H1 (cell line): ENCODE measurements around the gene BBS7. TPM values are rescaled to one million over a fixed set of nuclear protein-coding genes. Genes with fewer than 3 reads are reported as not detected.

Experiments
- CTCF ChIA-PET: fragments of 300-600 bp; sonication (Branson Sonifier 250); formaldehyde crosslinking; loops from one replicate; lab custom pipeline; 2021; ENCODE audit not compliant: partially characterized antibody; lab: Charles Lee
- POLR2A ChIA-PET: fragments of 300-600 bp; sonication (Branson Sonifier 250); formaldehyde crosslinking; loops from one replicate; lab custom pipeline; 2021; ENCODE audit warnings: inconsistent platforms; ENCODE audit not compliant: partially characterized antibody; lab: Charles Lee
- DNase-seq, 2 experiments: peaks; one replicate each; pipeline versions ENCODE4 v3.0.0 to v3.0.0-alpha.2; 2010 to 2022; ENCODE audit warnings: low spot score in 2 of 2, low read depth in 1 of 2, mixed read lengths in 1 of 2
- FAIRE-seq: peaks from 2 replicates; lab custom pipeline; 2011; peaks lifted over from hg19 to GRCh38; lab: Jason Lieb, UNC
- H2AFZ ChIP-seq: 2 replicates; pipeline ENCODE4 v1.8.1; 2012; ENCODE audit warnings: low read length, inconsistent platforms
- H2AK5ac ChIP-seq: 2 replicates; pipeline ENCODE4 v1.6.1; 2013; ENCODE audit warnings: low read depth, low read length
- H2BK120ac ChIP-seq: replicated peaks from 2 replicates; pipeline ENCODE3; 2013; ENCODE audit warnings: low read depth, low read length, inconsistent platforms
- H2BK12ac ChIP-seq: 2 replicates; pipeline ENCODE4 v1.6.1; 2013; ENCODE audit warnings: low read depth, low read length
- H2BK15ac ChIP-seq: 2 replicates; pipeline ENCODE4 v1.6.1; 2013; ENCODE audit warnings: low read length
- H2BK20ac ChIP-seq: 2 replicates; pipeline ENCODE4 v1.6.1; 2013; ENCODE audit warnings: low read length
- H2BK5ac ChIP-seq: 2 replicates; pipeline ENCODE4 v1.6.1; 2013; ENCODE audit warnings: low read depth, low read length
- H3K14ac ChIP-seq: 2 replicates; pipeline ENCODE4 v1.6.1; 2013; ENCODE audit warnings: inconsistent platforms; ENCODE audit not compliant: insufficient read length
- H3K18ac ChIP-seq: 2 replicates; pipeline ENCODE4 v1.6.1; 2013; ENCODE audit warnings: low read length; ENCODE audit errors: extremely low read depth
- H3K23ac ChIP-seq: 2 replicates; pipeline ENCODE4 v1.6.1; 2013; ENCODE audit warnings: inconsistent platforms; ENCODE audit not compliant: insufficient read length
- H3K23me2 ChIP-seq: 2 replicates; pipeline ENCODE4 v1.6.1; 2013; ENCODE audit warnings: low read depth, low read length
- H3K27ac ChIP-seq: 2 replicates; pipeline ENCODE4 v1.6.1; 2011; ENCODE audit warnings: low read depth, low read length, inconsistent platforms
- H3K27me3 ChIP-seq, 4 experiments: replicated peaks in 1 of 4; 1 replicate in 1 of 4; 2 replicates in 3 of 4; pipeline versions ENCODE4 v1.6.1 to v1.8.1; 2011 to 2013; ENCODE audit warnings: low read length in 3 of 4, mild to moderate bottlenecking in 3 of 4, inconsistent platforms in 2 of 4, mixed read lengths in 2 of 4, moderate library complexity in 1 of 4; ENCODE audit not compliant: control insufficient read depth in 3 of 4, insufficient read depth in 3 of 4; ENCODE audit errors: extremely low read depth in 1 of 4
- H3K36me3 ChIP-seq, 4 experiments: 2 replicates each; pipeline versions ENCODE4 v1.6.1 to v1.8.1; 2011 to 2013; ENCODE audit warnings: mild to moderate bottlenecking in 4 of 4, low read length in 3 of 4, moderate library complexity in 2 of 4, control low read depth in 1 of 4, inconsistent platforms in 1 of 4; ENCODE audit not compliant: insufficient read depth in 4 of 4, control insufficient read depth in 2 of 4
- H3K4ac ChIP-seq: replicated peaks from 2 replicates; pipeline ENCODE3; 2013; ENCODE audit warnings: low read length, low read depth, mixed read lengths, inconsistent platforms; ENCODE audit not compliant: insufficient read length
- H3K4me1 ChIP-seq, 4 experiments: replicated peaks in 1 of 4; 1 replicate in 1 of 4; 2 replicates in 3 of 4; pipeline versions ENCODE4 v1.6.1 to v1.8.1; 2011 to 2013; ENCODE audit warnings: low read length in 3 of 4, inconsistent platforms in 2 of 4, mixed read lengths in 1 of 4; ENCODE audit not compliant: insufficient read depth in 4 of 4, control insufficient read depth in 3 of 4
- H3K4me2 ChIP-seq, 2 experiments: 2 replicates each; pipeline versions ENCODE4 v1.6.1 to v1.8.1; 2011 to 2013; ENCODE audit warnings: low read depth in 2 of 2, low read length in 2 of 2, control low read depth in 1 of 2, inconsistent platforms in 1 of 2, mild to moderate bottlenecking in 1 of 2; ENCODE audit not compliant: insufficient read depth in 1 of 2
- H3K4me3 ChIP-seq, 4 experiments: fragments of 200-600, 300-600 bp in 1 of 4; sonication (generic), shearing (Covaris generic), sonication (Bioruptor Twin) in 1 of 4; 2 replicates each; pipeline versions ENCODE4 v1.5.1 to v1.8.1; 2011 to 2016; ENCODE audit warnings: low read length in 4 of 4, low read depth in 3 of 4, control low read depth in 2 of 4, inconsistent platforms in 2 of 4, mild to moderate bottlenecking in 2 of 4, mixed read lengths in 1 of 4, moderate library complexity in 1 of 4; ENCODE audit not compliant: insufficient read depth in 2 of 4; ENCODE audit errors: extremely low read depth in 1 of 4
- H3K56ac ChIP-seq: replicated peaks from 2 replicates; pipeline ENCODE3; 2013; ENCODE audit warnings: low read depth, mild to moderate bottlenecking, mixed read lengths, low read length, inconsistent platforms; ENCODE audit not compliant: insufficient read length
- H3K79me1 ChIP-seq: 2 replicates; pipeline ENCODE4 v1.6.1; 2013; ENCODE audit warnings: low read depth, low read length, control low read depth
- H3K79me2 ChIP-seq, 2 experiments: 2 replicates each; pipeline versions ENCODE4 v1.6.1 to v1.8.1; 2012 to 2013; ENCODE audit warnings: low read length in 2 of 2, mild to moderate bottlenecking in 2 of 2, inconsistent platforms in 1 of 2; ENCODE audit not compliant: insufficient read depth in 2 of 2, control insufficient read depth in 1 of 2
- H3K9ac ChIP-seq, 4 experiments: replicated peaks in 1 of 4; 1 replicate in 1 of 4; 2 replicates in 3 of 4; pipeline versions ENCODE4 v1.6.1 to v1.8.1; 2011 to 2013; ENCODE audit warnings: low read depth in 3 of 4, low read length in 3 of 4, control low read depth in 2 of 4, mild to moderate bottlenecking in 2 of 4, moderate library complexity in 2 of 4, inconsistent platforms in 1 of 4; ENCODE audit errors: extremely low read depth in 1 of 4
- H3K9me3 ChIP-seq, 2 experiments: 2 replicates each; pipeline versions ENCODE4 v1.6.1 to v1.8.1; 2012 to 2013; ENCODE audit warnings: mild to moderate bottlenecking in 2 of 2, moderate library complexity in 2 of 2, control low read depth in 1 of 2, inconsistent platforms in 1 of 2, low read depth in 1 of 2, low read length in 1 of 2, mixed read lengths in 1 of 2; ENCODE audit not compliant: insufficient read depth in 2 of 2
- H4K20me1 ChIP-seq, 2 experiments: replicated peaks in 1 of 2; 2 replicates each; pipeline versions ENCODE3 to v1.8.1; 2011 to 2013; ENCODE audit warnings: inconsistent platforms in 2 of 2, low read length in 2 of 2, mild to moderate bottlenecking in 1 of 2; ENCODE audit not compliant: insufficient read depth in 2 of 2, control insufficient read depth in 1 of 2
- H4K5ac ChIP-seq: 2 replicates; pipeline ENCODE4 v1.6.1; 2013; ENCODE audit warnings: low read length, low read depth, mixed read lengths, inconsistent platforms; ENCODE audit not compliant: insufficient read length
- H4K8ac ChIP-seq: 2 replicates; pipeline ENCODE4 v1.8.0; 2013; ENCODE audit warnings: mild to moderate bottlenecking, moderate library complexity, low read length, inconsistent platforms; ENCODE audit not compliant: insufficient read depth; ENCODE audit errors: extremely low read depth
- H4K91ac ChIP-seq: replicated peaks from 2 replicates; pipeline ENCODE3; 2013; ENCODE audit warnings: low read length, mixed read lengths, inconsistent platforms; ENCODE audit not compliant: insufficient read length
- WGBS, 2 experiments: shearing (Covaris generic) in 1 of 2; methylation state at CpG; one replicate each; pipeline versions ENCODE4 v1.1.6 to v1.1.7; 2013 to 2015; ENCODE audit warnings: low lambda C conversion rate in 2 of 2, mixed read lengths in 2 of 2, inconsistent platforms in 1 of 2, low coverage in 1 of 2, missing lambda C conversion rate in 1 of 2; ENCODE audit not compliant: insufficient replicate concordance in 2 of 2, insufficient coverage in 1 of 2, insufficient read length in 1 of 2; ENCODE audit errors: extremely low coverage in 1 of 2, missing lambda C conversion rate in 1 of 2; 5-methylcytosine and 5-hydroxymethylcytosine counted together
- polyA plus RNA-seq, 7 experiments: library from polyadenylated mRNA; depleted of rRNA in 3 of 7; stranded (reverse) in 5 of 7; unstranded in 2 of 7; fragments of >200 nt in 5 of 7; fragments of 200-250 nt in 2 of 7; gene quantifications; 1 replicate in 5 of 7; 2 replicates in 1 of 7; 4 replicates in 1 of 7; pipeline versions ENCODE4 v1.2.1 to v1.2.3, GENCODE V29; 2011 to 2013; ENCODE audit warnings: missing spikeins in 2 of 7, mixed read lengths in 2 of 7
- total RNA-seq: library from RNA; stranded (reverse); fragmentation: NEBNext Ultra II Directional; extraction: Animal tissue kit (Norgen Biotek cat#: 25700); gene quantifications from 2 replicates; pipeline ENCODE4 v1.2.1, GENCODE V29; 2021

BBS7 gene
- total and polyA plus RNA-seq, 2 of the 8 experiments (the other 6 are each of a cell fraction or from before 2014, with no cell fraction given) = 16.6 to 21.5 TPM

GRCh38 chr4:121846662-121847061 is 23.6 kb downstream of the BBS7 start:
- Histone ChIP-seq H3K4me2 (no peak overlapping the region), H3K79me2 (no peaks in the 10 kb centered on the region), H4K5ac (no peak overlapping the region), H3K18ac (no peak overlapping the region), H3K27ac (no peak overlapping the region), H3K4me1 (no peaks in the 10 kb centered on the region), H3K36me3 (peaks cover 0 to 9% (median 2%) of the 10 kb centered on the region in 4 experiments; a peak in 3 of 8 replicates), H3K56ac (no peak overlapping the region), H3K4ac (no peak overlapping the region), H3K14ac (no peak overlapping the region), H3K79me1 (no peaks in the 10 kb centered on the region), H3K23ac (no peak overlapping the region), H3K9me3 (no peaks in the 10 kb centered on the region), H2BK120ac (no peak overlapping the region), H2BK20ac (no peak overlapping the region), H4K8ac (no peak overlapping the region), H4K91ac (no peak overlapping the region), H3K27me3 (no peaks in the 10 kb centered on the region), H3K9ac (no peak overlapping the region), H2BK12ac (no peak overlapping the region), H4K20me1 (no peaks in the 10 kb centered on the region), H3K23me2 (no peaks in the 10 kb centered on the region; the same call in 1 of the 2 replicates), H2AFZ (no peak overlapping the region), H2BK5ac (no peak overlapping the region), H2BK15ac (no peak overlapping the region), H3K4me3 (no peak overlapping the region), H2AK5ac (no peak overlapping the region)
- FAIRE-seq (no peak), DNase-seq (no peak)
- 85% methylated on average over 6 of the region's 6 CpGs; no CpG with 5 or more reads in 1 of the 2 experiments for WGBS, 2 experiments
- CTCF ChIA-PET = interaction anchor here (0.6 kb wide), 1 partner anchor 13 kb away, joined by 3 read pairs; no protein-coding TSS in a partner anchor
- POLR2A ChIA-PET = no interaction called here
